SK-N-SH treated with all-trans-retinoic acid at 6 μM for 48 hours (cell line): Measurements from ENCODE around the gene SP3.
A peak's percentile ranks its signal among the peaks of the same experiment; 100 is the strongest.

Source experiments
- ATAC-seq: fragments of 200-7000 bp; cut with Tn5 transposase; 3 replicates; pipeline ENCODE4 v1.9.1; 2020; ENCODE audit warnings: mild to moderate bottlenecking, moderate library complexity
- ARNTL ChIP-seq: fragments of 450-650 bp; formaldehyde crosslinking; IDR thresholded peaks from 2 replicates; pipeline ENCODE4 v1.5.0; 2020; ENCODE audit warnings: low read depth, mild to moderate bottlenecking, moderate library complexity, borderline replicate concordance
- BACH2 ChIP-seq: fragments of 250-450 bp; sonication (Bioruptor Pico); IDR thresholded peaks from 2 replicates; pipeline ENCODE4 v1.9.0; 2021; ENCODE audit warnings: mild to moderate bottlenecking, borderline replicate concordance
- CSDC2 ChIP-seq: fragments of 250-450 bp; sonication (Bioruptor Pico); IDR thresholded peaks from 2 replicates; pipeline ENCODE4 v1.5.0; 2020; ENCODE audit warnings: mild to moderate bottlenecking, moderate library complexity
- ESRRG ChIP-seq: fragments of 250-450 bp; sonication (Bioruptor Pico); IDR thresholded peaks from 2 replicates; pipeline ENCODE4 v1.6.1; 2021; ENCODE audit warnings: mild to moderate bottlenecking
- GLIS3 ChIP-seq: fragments of 250-450 bp; sonication (Bioruptor Pico); IDR thresholded peaks from 2 replicates; pipeline ENCODE4 v1.5.0; 2020; ENCODE audit warnings: mild to moderate bottlenecking, moderate library complexity
- ISL1 ChIP-seq: fragments of 250-450 bp; sonication (Bioruptor Pico); IDR thresholded peaks from 2 replicates; pipeline ENCODE4 v2.1.2; 2022; ENCODE audit warnings: mild to moderate bottlenecking, moderate library complexity
- OSR1 ChIP-seq: fragments of 250-450 bp; sonication (Bioruptor Pico); IDR thresholded peaks from 2 replicates; pipeline ENCODE4 v1.8.0; 2022; ENCODE audit warnings: moderate library complexity, mild to moderate bottlenecking, inconsistent platforms
- RARB ChIP-seq: fragments of 250-450 bp; sonication (Bioruptor Pico); IDR thresholded peaks from 2 replicates; pipeline ENCODE4 v1.8.0; 2021; ENCODE audit warnings: mild to moderate bottlenecking, moderate library complexity
- SNAI2 ChIP-seq: fragments of 250-450 bp; sonication (Bioruptor Pico); IDR thresholded peaks from 2 replicates; pipeline ENCODE4 v1.5.0; 2020; ENCODE audit warnings: mild to moderate bottlenecking, moderate library complexity
- TCF4 ChIP-seq: fragments of 250-450 bp; sonication (Bioruptor Pico); IDR thresholded peaks from 2 replicates; pipeline ENCODE4 v1.8.0; 2021; ENCODE audit warnings: mild to moderate bottlenecking, moderate library complexity, borderline replicate concordance
- TOX ChIP-seq: fragments of 250-450 bp; sonication (Bioruptor Pico); IDR thresholded peaks from 2 replicates; pipeline ENCODE4 v1.8.0; 2021; ENCODE audit warnings: mild to moderate bottlenecking, moderate library complexity, borderline replicate concordance
- TSHZ2 ChIP-seq: fragments of 250-450 bp; sonication (Bioruptor Pico); IDR thresholded peaks from 2 replicates; pipeline ENCODE4 v1.5.0; 2020; ENCODE audit warnings: mild to moderate bottlenecking, moderate library complexity
- ZC3H10 ChIP-seq: fragments of 250-450 bp; sonication (Bioruptor Pico); IDR thresholded peaks from 2 replicates; pipeline ENCODE4 v1.5.1; 2021; ENCODE audit warnings: mild to moderate bottlenecking, moderate library complexity
- ZFP3 ChIP-seq: fragments of 250-450 bp; sonication (Bioruptor Pico); IDR thresholded peaks from 2 replicates; pipeline ENCODE4 v1.5.0; 2020; ENCODE audit warnings: mild to moderate bottlenecking, moderate library complexity
- ZNF565 ChIP-seq: fragments of 450-650 bp; formaldehyde crosslinking; conservative IDR thresholded peaks from 2 replicates; pipeline ENCODE4 v1.5.0; 2020; ENCODE audit warnings: low read depth, mild to moderate bottlenecking, moderate library complexity
- ZNF70 ChIP-seq: fragments of 450-650 bp; formaldehyde crosslinking; IDR thresholded peaks from 2 replicates; pipeline ENCODE4 v1.5.0; 2020; ENCODE audit warnings: mild to moderate bottlenecking, moderate library complexity
- ZNF8 ChIP-seq: fragments of 450-650 bp; formaldehyde crosslinking; IDR thresholded peaks from 2 replicates; pipeline ENCODE4 v1.5.0; 2020; ENCODE audit warnings: mild to moderate bottlenecking, moderate library complexity
- TF ChIP-seq, protein P1 (sequence below): fragments of 250-450 bp; sonication (Bioruptor Pico); IDR thresholded peaks from 2 replicates; pipeline ENCODE4 v1.5.1; 2020; ENCODE audit warnings: low read depth, mild to moderate bottlenecking, moderate library complexity
- TF ChIP-seq, protein P2 (sequence below): fragments of 250-450 bp; sonication (Bioruptor Pico); IDR thresholded peaks from 2 replicates; pipeline ENCODE4 v1.8.0; 2021; ENCODE audit warnings: low read depth, mild to moderate bottlenecking, moderate library complexity, borderline replicate concordance

The SP3 gene

DNA sequence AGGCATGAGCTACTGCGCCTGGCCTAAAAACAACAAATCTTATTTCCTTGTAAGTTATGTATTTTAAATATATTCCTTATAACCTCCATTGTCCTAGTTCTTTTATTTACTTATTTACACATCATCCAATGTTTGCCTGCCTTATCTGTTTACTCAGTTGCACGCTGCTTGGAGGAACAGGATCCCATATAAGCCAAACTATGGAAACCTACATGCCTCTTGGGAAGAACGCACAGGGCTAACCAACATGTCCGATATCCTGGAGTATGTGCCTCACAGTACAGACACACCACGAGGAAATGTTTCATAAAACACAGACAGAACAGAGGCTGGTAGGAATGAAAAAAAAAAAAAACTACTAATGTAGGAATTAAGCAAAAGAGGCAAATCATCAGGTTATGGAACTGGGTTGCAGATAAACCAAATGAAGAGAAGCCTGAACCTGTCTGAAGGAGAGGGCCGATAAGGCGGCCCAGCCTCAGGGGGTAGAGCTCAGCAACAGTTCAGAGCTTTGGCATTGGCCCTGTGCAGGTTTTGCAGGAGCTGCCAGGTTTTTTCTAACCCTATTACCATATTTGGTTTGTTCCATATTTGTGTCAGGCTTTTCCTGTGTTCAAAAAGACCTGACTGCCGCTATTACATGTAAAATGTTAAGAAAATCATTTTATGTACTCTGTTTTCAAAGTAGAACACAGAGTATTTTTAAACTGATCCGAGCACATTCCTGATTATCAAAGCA lies 19.9 kb upstream of the SP3 start:
- TF ChIP-seq ZNF565 (CRISPR knock-in tag) (no peak), CSDC2 (CRISPR knock-in tag) (no peak), TCF4 (CRISPR knock-in tag) (no peak), ZNF70 (CRISPR knock-in tag) (no peak), ESRRG (CRISPR knock-in tag) (no peak), ISL1 (CRISPR knock-in tag) (no peak), BACH2 (CRISPR knock-in tag) (no peak), ZNF8 (CRISPR knock-in tag) (no peak), SNAI2 (no peak), OSR1 (no peak), TSHZ2 (CRISPR knock-in tag) (no peak), ZC3H10 (CRISPR knock-in tag) (no peak)
- TF ChIP-seq, protein P1, sequence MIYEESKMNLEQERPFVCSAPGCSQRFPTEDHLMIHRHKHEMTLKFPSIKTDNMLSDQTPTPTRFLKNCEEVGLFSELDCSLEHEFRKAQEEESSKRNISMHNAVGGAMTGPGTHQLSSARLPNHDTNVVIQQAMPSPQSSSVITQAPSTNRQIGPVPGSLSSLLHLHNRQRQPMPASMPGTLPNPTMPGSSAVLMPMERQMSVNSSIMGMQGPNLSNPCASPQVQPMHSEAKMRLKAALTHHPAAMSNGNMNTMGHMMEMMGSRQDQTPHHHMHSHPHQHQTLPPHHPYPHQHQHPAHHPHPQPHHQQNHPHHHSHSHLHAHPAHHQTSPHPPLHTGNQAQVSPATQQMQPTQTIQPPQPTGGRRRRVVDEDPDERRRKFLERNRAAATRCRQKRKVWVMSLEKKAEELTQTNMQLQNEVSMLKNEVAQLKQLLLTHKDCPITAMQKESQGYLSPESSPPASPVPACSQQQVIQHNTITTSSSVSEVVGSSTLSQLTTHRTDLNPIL (CRISPR knock-in tag), result no peak
- TF ChIP-seq, protein P2, sequence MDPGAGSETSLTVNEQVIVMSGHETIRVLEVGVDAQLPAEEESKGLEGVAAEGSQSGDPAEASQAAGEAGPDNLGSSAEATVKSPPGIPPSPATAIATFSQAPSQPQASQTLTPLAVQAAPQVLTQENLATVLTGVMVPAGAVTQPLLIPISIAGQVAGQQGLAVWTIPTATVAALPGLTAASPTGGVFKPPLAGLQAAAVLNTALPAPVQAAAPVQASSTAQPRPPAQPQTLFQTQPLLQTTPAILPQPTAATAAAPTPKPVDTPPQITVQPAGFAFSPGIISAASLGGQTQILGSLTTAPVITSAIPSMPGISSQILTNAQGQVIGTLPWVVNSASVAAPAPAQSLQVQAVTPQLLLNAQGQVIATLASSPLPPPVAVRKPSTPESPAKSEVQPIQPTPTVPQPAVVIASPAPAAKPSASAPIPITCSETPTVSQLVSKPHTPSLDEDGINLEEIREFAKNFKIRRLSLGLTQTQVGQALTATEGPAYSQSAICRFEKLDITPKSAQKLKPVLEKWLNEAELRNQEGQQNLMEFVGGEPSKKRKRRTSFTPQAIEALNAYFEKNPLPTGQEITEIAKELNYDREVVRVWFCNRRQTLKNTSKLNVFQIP, result no peak
- ATAC-seq, result no peak

DNA sequence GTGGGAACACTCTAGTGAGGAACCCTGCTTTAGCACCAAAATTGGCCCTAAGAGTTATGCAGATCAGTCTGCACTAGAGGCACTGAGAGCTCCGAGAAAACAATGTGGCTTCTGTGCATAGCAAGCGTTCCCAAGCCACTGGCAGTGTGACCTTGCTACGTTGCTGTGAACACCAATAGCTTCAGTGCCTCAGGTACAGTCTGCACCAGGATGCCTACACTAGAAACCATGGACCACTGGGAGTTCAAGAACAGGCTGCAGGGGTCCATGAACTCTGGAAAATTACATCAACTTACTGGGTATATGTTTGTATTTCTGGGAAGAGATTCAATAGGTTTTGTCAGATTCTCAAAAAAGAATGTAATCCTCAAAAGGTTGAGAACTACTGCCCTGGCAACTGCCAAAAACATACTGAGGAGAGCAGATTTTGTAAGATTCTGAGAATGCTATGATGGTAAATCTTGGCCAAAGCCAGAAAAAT lies 18.3 kb upstream of the SP3 start:
- TF ChIP-seq ESRRG (CRISPR knock-in tag) (no peak), GLIS3 (no peak), ISL1 (CRISPR knock-in tag) (no peak)
- ATAC-seq, result peak; percentile 45

- ATAC-seq, result peak; percentile 86
- TF ChIP-seq ZFP3 (CRISPR knock-in tag) (no peak), ZC3H10 (CRISPR knock-in tag) (no peak), ZNF70 (CRISPR knock-in tag) (no peak), TOX (CRISPR knock-in tag) (no peak), ZNF8 (CRISPR knock-in tag) (no peak), CSDC2 (CRISPR knock-in tag) (no peak), ESRRG (CRISPR knock-in tag) (no peak), GLIS3 (no peak), OSR1 (no peak), TSHZ2 (CRISPR knock-in tag) (no peak), RARB (CRISPR knock-in tag) (no peak), BACH2 (CRISPR knock-in tag) (no peak), ISL1 (CRISPR knock-in tag) (no peak), ARNTL (CRISPR knock-in tag) (no peak), SNAI2 (no peak), TCF4 (CRISPR knock-in tag) (no peak)
- TF ChIP-seq, all 23 proteins: peak for 0
Measured at GRCh38 chr2:173982918-173983317, 17.7 kb upstream of the SP3 start.
